ENCODE measurements around the gene FAM174B. TPM values are rescaled to one million over a fixed set of nuclear protein-coding genes. Genes with fewer than 3 reads are reported as not detected.

Gene FAM174B
- total RNA-seq, 1 donor from 2014 or later = 24.0 TPM

DNA sequence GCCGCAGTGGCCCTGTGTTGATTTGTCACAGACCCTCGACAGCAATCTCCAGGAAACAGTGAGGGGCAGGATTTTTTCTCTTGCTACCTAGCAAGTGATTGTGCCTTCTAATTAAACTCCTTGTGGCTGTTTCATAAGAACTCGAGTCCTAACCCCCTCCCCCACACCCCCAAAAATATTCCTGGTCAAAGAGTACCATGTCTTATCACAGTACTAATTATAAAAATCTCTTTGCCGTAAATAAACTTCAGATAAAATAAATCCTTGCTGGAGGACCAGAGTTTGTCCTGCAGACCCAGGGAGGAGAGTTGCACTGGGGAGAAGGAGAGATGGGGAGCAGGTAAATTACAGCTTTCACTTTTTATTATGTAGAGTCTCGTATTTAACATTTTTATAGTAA is 64.3 kb downstream of the FAM174B start:
- no peak for DNase-seq (ENCODE audit: low spot score)
- Mint-ChIP-seq H3K4me1 (ENCODE audit: low read depth) (peaks cover 5% of the 10 kb centered on the region), H3K9me3 (ENCODE audit: low read depth) (no peaks in the 10 kb centered on the region), H3K27me3 (ENCODE audit: low read depth) (peaks cover 31% of the 10 kb centered on the region), H3K27ac (ENCODE audit: unreplicated experiment) (no peak overlapping the region), H3K4me3 (ENCODE audit: unreplicated experiment) (no peak overlapping the region), H3K36me3 (ENCODE audit: low read depth) (no peaks in the 10 kb centered on the region)
- TF ChIP-seq, protein P1, sequence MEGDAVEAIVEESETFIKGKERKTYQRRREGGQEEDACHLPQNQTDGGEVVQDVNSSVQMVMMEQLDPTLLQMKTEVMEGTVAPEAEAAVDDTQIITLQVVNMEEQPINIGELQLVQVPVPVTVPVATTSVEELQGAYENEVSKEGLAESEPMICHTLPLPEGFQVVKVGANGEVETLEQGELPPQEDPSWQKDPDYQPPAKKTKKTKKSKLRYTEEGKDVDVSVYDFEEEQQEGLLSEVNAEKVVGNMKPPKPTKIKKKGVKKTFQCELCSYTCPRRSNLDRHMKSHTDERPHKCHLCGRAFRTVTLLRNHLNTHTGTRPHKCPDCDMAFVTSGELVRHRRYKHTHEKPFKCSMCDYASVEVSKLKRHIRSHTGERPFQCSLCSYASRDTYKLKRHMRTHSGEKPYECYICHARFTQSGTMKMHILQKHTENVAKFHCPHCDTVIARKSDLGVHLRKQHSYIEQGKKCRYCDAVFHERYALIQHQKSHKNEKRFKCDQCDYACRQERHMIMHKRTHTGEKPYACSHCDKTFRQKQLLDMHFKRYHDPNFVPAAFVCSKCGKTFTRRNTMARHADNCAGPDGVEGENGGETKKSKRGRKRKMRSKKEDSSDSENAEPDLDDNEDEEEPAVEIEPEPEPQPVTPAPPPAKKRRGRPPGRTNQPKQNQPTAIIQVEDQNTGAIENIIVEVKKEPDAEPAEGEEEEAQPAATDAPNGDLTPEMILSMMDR (IDR thresholded peaks at IDR 0.05) = no peak

DNA sequence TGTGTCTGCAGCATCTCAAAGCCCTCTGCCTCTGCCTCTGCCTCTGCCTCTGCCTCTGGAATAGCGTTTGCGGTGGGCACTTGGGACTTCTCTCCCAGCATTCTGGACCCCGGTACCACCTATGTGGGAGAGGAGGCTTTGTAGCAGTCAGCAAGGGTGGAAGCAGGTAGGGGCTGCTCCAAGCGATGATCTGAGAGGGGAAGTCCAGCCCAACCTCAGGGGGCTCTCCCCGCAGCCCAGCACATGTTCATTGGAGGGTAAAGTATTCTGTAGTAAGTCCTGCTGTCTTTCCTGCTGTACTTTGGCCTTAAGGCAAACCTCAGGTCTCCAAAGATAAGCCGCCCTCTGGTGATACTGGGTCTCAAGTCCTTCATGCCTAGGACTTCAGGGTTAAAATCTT is 68.6 kb downstream of the FAM174B start:
- Mint-ChIP-seq H3K27ac (ENCODE audit: unreplicated experiment) (no peak overlapping the region), H3K27me3 (ENCODE audit: low read depth) (peaks cover 42% of the 10 kb centered on the region), H3K36me3 (ENCODE audit: low read depth) (no peaks in the 10 kb centered on the region), H3K9me3 (ENCODE audit: low read depth) (no peaks in the 10 kb centered on the region), H3K4me1 (ENCODE audit: low read depth) (no peaks in the 10 kb centered on the region), H3K4me3 (ENCODE audit: unreplicated experiment) (no peak overlapping the region)
- TF ChIP-seq, protein P1 (IDR thresholded peaks at IDR 0.05) = no peak
- DNase-seq (ENCODE audit: low spot score) = no peak

DNA sequence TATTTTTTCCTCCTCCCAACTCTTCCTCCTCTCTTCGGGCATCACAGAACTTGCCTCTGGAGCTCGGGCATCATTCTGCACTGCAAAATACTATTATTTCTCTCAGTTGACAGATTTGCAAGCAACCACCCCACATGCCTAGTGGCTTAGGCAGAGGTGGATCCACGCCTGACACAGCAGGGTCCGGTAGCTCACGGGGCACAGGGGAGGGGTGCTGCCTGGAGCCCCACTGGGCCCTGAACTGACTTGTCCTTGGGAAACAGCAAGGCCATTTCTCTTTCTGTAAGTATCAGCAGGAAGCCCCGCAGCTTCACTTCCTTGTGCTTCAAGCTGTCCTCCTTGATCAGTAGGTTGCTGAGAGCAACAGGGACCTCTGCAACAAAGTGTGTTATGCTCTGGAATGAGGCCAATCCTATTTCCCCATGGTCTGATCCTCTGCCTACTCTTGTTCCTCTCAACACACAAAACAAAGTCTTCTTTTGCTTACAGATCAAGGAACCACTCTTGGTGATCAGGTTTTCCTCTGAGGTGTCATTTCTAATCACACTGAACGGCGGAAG is 69.1 kb downstream of the FAM174B start:
- H3K9me3 Mint-ChIP-seq (ENCODE audit: low read depth) = no peaks in the 10 kb centered on the region
- H3K4me3 Mint-ChIP-seq (ENCODE audit: unreplicated experiment) = no peak overlapping the region
- H3K36me3 Mint-ChIP-seq (ENCODE audit: low read depth) = no peaks in the 10 kb centered on the region
- H3K27ac Mint-ChIP-seq (ENCODE audit: unreplicated experiment) = no peak overlapping the region
- DNase-seq (ENCODE audit: low spot score) = no peak
- no peaks in the 10 kb centered on the region for H3K4me1 Mint-ChIP-seq (ENCODE audit: low read depth)
- H3K27me3 Mint-ChIP-seq (ENCODE audit: low read depth) = peaks cover 42% of the 10 kb centered on the region
- TF ChIP-seq, protein P1 (IDR thresholded peaks at IDR 0.05) = no peak

DNA sequence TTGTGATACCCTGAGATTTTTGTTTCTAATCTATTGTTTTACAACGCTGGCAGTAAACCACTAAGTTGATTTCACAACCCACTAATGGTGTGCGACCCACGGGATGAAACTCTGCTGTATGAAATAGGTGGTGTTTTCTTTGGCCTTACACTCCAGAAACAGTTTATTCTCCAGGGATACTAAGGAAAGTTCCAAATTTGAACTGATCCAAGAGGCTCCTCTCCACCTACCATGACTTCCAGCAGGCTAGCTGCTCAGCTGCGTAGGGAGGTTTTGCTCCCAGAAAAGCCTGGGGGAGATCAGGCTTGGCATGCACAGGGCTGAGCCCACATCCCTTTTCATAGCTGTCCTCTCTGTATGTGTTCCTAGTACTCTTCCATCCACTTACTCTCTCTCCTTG is 71.5 kb downstream of the FAM174B start:
- H3K27me3 Mint-ChIP-seq (ENCODE audit: low read depth) = peaks cover 49% of the 10 kb centered on the region
- no peak for DNase-seq (ENCODE audit: low spot score)
- no peak overlapping the region for H3K27ac Mint-ChIP-seq (ENCODE audit: unreplicated experiment)
- no peak overlapping the region for H3K4me3 Mint-ChIP-seq (ENCODE audit: unreplicated experiment)
- TF ChIP-seq, protein P1 (IDR thresholded peaks at IDR 0.05) = no peak
- H3K36me3 Mint-ChIP-seq (ENCODE audit: low read depth) = no peaks in the 10 kb centered on the region
- no peaks in the 10 kb centered on the region for H3K4me1 Mint-ChIP-seq (ENCODE audit: low read depth)
- H3K9me3 Mint-ChIP-seq (ENCODE audit: low read depth) = no peaks in the 10 kb centered on the region

DNA sequence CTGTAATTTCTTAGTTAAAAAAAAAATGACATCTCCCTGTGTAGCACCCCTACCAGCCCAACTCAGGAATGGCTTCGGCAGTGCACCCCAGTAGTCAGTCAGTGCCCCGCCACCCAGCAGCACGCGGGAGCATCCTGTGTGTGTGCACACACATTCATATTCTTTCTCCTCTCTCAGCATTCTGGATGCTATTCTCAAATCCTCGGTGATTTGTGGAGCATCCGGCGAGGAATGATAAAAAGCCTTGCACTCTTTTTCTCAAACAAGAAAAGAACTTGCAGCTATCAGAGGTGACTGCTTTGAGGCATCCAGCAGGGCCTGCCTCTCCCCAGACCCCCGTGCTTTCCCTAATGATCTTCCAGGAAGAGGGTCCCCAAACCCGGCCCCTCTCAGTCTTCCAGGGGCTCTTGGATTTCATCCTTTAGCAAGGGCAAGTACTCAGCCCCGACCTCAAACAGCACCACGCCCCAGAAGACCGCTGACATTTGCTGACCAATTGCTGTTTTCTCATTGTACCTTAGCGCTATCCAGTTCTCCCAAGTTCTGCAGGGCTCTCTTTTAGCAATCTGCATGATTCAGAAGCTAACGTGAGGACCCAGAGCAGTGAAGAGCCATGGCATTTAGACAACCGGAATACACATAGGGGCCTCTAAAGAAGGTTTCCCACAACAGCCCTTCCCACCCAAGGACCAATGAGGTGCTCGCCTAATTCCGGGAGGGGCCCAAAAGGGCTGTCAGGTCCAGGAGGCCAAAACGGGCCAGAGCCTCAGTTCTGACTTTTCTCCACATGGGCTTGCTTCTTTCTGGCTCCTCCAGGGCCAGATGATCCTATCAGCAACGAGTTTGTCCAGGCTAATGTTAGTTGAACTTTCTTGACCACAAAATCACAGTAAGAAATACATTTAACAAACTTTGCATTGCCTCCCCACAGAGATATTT is 72.2 kb downstream of the FAM174B start:
- no peak for DNase-seq (ENCODE audit: low spot score)
- no peak overlapping the region for H3K4me3 Mint-ChIP-seq (ENCODE audit: unreplicated experiment)
- H3K27ac Mint-ChIP-seq (ENCODE audit: unreplicated experiment) = no peak overlapping the region
- TF ChIP-seq, protein P1 (IDR thresholded peaks at IDR 0.05) = no peak
- H3K9me3 Mint-ChIP-seq (ENCODE audit: low read depth) = no peaks in the 10 kb centered on the region
- peaks cover 55% of the 10 kb centered on the region for H3K27me3 Mint-ChIP-seq (ENCODE audit: low read depth)
- no peaks in the 10 kb centered on the region for H3K4me1 Mint-ChIP-seq (ENCODE audit: low read depth)
- no peaks in the 10 kb centered on the region for H3K36me3 Mint-ChIP-seq (ENCODE audit: low read depth)

All from chondrocyte (in vitro differentiated cells).